ENCODE measurements around the gene PPP3CA.

The PPP3CA gene

DNA sequence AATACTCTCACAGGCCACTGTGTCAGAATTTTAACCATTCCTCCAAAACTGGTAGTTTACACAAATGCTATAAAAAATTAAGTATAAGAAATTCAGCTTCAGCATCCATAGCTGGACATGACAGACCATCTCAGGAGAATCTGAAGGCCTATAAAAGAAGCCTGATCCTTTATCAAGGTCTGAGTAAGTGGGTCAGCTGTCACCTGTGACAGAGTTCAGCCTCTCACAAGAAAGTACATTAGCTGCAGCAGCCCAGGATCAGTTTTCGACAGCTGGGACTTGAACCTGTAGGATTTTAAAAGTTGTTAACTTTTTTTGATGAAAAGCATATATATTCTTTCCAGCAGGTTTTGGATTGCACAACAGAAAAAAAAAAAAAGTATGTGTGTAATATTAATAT is 60.7 kb downstream of the PPP3CA start:
- DNase-seq: no peak

DNA sequence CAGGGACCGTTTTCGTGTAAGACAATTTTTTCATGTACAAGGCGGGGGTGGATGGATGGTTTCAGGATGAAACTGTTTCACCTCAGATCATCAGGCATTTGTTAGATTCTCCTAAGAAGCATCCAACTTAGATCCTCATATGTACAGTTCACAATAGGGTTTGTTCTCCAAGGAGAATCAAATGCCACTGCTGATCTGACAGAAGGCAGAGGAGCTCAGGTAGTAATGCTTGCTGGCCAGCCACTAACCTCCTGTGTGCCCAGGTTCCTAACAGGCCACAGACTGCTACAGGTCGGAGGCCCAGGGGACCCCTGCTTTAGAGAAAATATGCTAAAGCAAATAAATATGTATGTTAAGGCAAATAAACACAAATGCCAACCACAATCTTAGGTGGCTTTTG is 61.3 kb downstream of the PPP3CA start:
- DNase-seq: no peak

DNA sequence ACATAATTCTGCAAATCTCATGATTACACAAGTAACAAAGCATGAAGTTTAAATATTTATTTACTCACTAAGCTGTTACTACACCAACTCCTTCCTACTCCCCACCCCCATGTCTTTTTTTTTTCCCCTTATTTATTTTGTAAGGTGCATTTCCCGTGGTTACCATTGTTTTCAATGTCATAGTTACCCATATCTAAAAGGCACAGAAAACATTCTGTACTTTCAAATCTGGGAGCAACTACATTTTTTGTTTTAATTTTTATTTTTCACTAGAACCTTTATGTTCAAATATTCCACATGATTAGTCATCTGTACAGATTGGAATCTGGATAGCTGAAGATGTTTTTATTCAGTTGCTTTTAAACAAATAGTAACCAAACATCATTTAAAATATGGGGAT is 62.8 kb downstream of the PPP3CA start:
- DNase-seq: no peak

DNA sequence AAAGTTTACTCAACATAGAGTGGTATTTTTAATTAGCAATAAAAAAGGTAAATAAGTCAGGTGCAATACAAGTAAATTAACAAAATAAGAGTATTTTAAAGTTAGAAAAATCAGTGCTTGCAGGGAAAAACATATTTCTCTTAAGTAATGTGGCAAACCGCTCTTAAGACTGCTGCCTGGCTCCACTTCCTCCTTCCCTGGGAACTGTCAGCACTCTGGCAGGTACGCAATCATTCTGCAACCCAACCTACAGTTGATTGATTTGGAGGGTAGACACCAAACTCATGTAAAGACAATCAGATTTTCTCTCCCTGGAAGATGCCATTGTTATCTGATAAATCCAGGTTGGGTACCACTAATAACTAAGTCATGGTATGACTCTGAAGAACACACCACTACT is 63.9 kb downstream of the PPP3CA start:
- DNase-seq: no peak

DNA sequence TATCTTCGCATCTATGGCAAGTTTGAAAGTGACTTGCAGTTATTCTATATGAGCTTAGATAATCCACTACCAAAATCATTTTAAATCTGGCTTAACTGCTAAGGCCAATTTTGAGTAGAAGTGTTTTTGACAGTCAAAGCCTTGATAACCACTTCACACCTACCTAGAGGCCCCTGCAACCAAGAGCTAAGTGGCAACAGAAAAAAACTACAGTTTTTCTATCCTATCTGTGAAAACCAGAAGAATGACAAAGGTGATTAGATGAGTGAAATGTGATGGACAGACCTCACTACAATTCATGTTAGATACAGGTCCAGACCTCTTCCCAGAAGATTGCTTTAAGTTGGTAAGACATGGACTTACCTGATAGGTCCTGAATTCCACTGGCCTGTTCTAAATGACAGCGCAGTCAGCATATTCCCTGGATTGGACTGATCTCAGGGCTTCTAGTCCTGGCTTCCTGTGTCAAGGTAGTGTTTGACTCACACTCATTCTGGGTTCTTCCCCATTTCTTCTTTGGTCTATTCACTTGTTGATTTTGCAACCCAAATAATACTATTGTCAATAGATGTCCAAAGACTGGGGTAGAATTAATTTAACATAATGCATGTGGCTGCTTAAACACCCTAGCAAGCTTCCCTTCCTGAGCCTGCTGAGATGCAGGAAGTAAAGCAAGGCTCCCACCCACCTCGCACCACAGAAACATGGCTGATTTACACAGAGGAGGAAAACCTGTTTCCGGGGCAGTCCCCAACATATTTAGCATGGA is 65.1 kb downstream of the PPP3CA start:
- DNase-seq: no peak

DNA sequence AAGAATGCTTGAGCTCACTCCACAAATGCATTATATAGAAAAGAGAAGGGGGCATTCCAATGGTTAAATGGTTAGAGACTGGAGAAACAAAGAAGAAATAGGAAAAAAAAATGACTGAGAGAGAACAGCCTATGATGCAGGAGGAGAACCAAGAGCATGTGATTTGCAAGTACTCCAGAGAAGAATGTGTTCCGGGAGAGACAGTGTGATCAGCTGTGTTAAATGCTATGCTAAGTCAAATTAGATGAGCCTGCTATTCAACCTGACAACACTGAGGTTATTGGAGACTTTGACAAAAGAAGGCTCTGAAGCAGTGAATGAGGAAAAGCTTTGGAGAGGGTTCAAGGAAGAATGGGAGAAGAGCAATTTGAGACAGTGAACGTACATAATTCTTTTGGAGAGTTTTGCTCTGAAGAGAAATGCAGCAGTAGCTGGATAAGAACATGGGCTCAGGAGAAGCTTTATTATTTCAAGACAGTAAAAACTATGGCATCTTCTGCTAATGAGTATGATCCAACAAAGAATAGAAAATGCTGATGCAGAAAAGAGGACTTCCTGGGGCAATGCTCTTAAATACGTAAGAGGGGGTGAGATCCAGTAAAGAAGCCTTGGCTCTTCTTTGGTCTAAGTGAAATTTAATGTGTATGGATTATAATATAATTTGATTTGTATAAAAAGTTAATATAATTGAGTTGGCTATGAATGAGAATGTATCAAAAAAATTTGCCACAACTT is 66.3 kb downstream of the PPP3CA start:
- no peak for DNase-seq

DNA sequence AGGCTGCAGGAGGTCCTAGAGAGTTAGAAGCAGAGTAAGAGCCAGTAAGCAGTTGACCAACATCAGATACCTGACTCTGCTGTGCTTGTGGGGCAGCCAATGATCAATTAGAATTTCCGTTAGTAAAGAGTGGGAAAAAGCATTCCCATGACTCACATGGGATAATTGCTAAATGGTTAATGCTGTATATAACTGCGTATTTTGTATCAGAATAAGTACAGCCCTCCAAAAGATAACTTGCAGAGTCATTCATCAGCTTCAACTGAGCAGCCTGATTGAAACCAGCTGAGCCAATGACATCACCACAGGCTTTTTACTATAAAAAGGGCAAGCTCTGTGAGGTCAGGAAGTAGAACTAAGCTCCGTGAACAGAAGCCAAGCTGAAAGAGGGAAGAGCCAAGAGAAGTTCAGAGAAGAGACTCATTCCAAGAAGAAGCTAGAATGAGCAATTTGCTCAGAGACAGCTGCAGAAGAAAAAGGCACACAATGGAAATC is 67.9 kb downstream of the PPP3CA start:
- no peak for DNase-seq

DNA sequence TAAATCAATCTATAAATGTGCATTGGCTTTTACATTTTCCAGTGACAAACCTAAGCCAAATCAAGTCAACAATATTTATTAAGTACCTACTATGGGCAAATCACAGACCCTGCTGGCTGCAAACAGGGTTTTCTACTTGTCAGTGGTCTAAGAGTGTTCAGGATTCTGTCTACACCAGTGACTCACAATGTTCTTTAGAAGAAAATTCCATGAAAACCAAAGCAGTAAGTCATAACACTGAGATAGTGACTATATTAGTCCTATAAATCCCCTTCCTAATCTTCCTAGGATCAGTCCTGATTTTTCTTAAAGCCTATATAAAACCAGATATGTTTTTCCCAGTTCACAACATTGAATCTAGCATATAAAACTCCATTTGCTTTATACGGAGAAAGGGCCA is 69.7 kb downstream of the PPP3CA start:
- DNase-seq: no peak

DNA sequence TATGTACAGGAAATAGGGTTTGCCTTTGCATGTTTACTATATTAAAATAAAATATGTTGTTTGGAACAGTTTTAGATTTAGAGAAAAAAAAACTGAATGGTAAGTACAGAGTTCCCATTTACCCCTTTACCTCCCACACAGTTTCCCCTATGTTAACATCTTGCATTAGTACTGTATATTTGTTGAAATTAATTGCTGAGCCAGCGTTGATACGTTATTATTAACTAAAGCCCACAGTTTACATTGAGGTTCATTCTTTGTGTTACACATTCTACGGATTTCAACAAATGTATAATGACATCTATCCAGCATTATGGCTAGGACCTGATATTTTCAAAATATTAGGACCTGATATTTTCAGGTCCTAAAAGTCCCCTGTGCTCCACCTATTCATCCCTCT is 70.7 kb downstream of the PPP3CA start:
- DNase-seq: no peak

DNA sequence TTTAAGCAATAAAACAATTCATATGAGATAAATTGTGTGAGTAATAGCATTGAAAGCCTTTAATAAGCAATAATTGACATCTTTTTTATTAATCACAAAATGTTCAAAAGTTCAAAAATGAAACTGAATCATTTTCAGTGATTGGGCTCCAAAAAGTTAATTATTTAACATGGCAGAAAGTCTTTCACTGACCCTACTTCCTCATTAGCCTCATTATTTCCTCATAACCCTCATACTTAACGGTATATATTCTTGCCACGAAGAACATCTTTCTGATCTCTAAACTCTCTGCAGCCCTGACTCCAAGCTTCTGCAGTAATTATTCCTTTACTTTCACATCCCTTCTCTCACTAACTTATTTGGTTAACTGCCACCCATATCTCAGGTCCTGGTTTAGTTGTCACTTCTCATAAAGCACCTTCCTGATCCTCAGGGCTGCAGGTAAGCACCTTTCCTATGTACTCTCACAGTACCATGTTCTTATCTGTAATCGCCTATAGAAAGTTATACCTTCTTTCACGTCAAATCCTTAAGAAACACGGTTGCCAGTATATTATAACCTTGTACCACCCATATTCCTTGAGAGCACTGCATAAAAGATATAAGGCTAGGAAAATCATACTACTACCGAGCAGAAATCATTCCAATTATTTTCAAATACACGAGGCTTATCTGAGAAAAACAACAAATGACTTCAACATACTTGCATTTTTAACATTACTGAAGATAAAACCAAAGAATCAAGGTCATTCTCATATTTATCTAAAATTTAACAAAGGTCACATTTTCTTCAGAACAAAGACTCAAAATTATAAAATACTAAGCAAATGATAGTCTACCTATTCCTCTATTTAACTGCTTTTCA is 72.2 kb downstream of the PPP3CA start:
- DNase-seq: no peak

DNA sequence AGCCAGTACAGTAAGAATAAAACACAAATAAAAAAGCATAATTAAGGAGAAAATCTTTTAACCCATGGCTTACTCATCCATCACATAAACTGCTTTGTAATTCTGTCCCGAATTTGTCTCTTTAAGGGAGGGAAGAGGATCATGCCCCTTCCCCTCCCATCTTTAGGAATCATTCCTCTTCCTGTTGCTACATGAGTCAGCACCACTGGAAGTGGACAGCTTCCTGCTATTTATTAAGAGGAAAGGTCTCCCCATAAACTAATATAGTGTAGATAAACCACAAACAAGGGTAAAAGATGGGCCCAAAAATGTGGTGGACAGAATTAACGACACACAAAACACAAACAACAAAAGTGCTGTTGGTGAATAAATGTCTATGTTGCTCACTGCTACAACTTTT is 75.8 kb downstream of the PPP3CA start:
- DNase-seq: no peak

DNA sequence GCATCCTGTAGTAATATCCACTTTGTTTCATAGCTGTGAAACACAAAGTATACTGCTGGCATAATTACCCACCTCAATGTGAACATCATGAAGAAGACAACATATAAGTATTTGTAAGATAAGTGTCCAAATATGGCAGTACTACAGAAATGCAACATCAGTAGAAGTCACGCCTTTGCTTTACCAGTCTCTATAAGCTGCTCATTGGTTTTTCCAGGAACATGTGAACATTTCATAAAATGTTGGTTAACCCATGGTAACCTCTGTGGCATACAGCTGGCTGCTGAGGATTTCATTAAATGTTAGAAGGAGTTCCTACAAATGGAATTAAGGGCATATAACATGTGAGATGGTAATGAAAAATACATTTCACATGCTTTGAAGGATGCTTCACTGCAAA is 77.6 kb downstream of the PPP3CA start:
- DNase-seq: no peak

DNA sequence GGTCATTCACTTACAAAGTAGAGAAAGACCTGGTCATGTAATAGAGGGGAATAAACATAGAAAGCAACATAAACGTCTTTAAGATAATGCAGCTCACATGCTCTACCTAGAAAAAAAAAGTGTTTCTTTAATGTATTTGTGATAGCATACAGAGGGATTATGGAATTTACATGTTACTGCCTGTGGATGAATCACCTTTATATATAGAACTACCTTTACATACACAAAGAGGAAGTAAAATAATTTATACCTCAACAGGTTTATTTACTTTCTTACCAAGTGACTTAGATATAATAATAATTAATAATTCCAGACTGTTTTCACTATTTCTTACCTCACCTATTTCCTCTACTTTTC is 81.5 kb downstream of the PPP3CA start:
- no peak for DNase-seq

DNA sequence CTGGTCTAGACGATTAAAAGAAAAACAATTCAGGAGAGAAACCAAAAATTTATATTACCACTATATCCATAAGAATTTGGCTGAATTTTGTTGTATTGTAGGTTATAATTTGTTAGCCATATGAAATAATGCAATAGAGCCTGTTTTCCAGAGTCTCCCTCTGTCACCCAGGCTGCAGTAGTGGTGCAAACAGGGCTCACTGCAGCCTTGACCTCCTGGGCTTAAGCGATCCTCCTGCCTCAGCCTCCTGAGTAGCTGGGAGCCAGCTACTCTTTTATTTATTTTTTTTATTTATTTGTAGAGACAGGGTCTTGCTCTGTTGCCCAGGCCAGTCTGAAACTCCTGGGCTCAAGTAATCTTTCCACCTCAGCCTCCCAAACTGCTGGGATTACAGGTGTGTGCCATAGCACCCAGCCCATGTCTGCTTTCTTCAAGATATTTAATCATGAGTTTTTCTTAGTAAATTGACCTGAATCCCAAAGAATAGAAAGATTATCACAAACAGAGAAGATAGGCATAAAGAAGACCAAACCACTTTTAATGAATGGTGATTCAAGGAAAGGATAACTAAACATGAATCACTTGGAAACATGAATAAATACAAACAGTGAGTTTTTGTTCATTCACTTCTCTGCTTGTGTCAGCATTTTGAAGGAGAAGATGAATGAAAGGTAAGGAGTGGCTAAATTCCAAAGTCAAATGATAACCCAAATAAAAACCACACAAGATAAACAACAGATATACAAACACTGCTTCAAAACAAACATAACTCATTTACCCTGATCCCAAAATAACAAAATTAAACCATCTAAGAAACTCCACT is 82.1 kb downstream of the PPP3CA start:
- DNase-seq: no peak

DNA sequence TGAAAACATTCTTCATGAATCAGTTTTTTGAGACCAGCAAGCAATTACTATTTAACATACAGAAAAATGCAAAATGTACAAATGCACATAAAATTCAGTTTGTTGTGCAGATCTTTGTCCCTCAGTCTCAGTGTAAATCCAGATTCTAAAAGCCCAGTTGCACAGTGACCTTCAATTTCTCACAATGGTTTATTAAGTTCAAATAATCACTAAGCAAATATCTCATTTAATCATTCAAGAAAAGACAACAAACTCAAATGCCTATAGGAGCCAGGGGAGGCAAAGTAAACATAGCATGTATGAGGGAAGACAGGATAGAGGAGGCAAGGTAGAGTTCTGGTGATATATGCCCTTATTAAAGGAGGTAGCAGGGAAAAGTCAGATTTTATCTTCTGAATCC is 82.8 kb downstream of the PPP3CA start:
- DNase-seq: no peak

DNA sequence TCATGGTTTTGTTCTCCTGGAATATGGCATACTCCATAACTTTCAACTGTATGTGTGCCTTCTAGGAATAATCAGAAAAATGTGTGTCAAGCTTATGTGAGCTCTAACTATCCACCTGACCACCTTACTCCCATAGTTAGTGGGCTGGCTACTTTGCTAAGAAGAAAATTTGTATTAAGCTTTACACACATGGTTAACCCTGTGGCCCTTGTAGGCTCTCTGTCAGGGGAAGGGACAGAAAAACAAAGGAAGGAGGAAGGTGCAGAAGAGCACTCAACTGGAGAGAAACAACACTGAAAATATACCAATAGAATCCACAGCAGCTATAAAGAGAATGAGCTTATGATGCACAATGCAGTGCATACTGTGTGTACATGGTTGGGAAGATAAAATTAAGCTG is 84.6 kb downstream of the PPP3CA start:
- no peak for DNase-seq

DNA sequence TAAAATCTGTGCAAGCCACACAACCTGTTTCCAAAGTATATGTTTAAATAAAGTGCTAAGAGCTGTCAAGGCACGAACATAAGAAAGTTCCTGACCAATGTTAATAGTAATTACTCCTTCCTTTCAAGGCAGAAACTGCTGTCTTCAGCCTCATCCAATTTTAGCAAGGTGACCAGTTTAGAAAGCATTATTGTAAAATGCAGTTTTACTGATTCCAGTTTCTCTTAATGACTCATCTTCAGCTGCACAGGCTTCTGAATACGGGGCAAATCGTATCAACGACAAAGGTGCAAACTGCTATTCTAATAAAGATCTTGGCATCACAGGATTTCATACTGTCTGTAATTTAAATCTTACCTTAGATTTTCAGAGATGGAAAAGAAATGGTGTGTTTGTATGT is 87.5 kb downstream of the PPP3CA start:
- DNase-seq: no peak

DNA sequence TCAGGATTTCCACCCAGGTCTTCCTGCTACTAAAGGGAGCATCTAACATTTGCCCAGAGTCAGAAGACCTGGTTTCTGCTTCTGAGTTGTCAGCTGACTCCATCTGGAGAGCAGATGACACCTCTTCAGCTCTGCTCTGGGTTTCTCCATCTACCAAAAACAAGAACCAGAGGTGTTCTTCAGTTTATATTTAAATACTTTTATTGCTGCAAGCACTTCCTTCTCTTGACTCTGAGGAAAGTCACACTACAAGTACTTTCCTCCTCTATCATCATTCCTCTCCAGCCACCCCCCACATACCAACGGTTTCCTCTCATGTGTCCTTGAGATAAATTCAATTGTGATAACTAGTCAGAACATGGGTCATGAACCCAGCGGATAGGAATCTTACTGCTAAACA is 88.4 kb downstream of the PPP3CA start:
- peak; percentile 75 for DNase-seq

DNA sequence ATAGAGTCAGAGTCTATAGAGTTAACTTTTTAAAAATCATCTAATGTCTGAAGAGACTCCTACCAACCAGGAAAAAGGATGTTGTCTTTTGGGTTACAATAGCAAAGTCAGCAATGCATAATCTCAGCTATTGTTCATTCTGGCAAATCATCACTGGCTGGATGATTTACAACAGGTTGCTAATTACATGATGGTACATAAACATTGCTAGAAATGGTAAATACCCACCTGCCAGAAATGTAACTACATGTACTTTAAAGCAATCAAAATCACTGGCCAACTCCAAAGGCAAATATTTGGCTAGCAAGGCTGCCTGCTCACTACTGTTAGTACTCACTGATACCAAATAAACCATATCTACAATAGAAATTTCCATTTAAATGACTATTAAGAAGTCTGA is 91.1 kb downstream of the PPP3CA start:
- no peak for DNase-seq

DNA sequence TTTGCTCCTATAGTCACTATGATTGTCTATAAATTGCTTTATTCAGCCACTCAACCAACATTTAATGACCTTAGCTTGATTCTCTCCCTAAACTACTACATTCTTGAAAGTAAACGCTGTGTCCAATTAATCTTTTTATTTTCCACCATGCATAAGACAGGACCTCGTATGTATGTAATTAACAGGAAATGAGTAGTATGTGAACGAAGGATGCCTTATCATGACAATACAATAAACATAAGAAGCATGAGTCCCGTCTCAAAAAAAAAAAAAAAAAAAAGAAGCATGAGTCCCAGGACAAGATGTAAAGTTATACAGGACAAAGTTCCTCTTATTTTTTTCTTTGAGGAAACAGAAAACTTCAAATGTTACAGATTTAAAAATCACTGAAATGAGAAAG is 92.5 kb downstream of the PPP3CA start:
- DNase-seq: no peak

DNA sequence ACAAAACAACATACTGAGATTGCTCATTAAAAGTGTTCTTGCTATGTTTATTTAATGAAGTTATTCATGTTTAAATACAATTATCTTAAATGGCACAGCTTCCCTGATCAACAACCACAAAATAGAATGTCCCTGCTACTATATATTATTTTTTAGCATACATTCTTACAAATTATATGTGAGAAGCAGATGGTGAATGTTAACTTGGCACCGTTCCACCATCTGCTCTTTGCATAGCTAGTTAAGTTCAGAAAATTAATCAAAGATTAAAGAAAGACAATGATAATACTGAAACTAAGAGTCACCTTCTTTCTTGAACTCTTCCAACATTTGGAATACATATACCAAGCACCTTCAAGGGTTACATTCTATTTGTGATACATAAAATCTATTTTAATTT is 94.2 kb downstream of the PPP3CA start:
- DNase-seq: peak; percentile 42

DNA sequence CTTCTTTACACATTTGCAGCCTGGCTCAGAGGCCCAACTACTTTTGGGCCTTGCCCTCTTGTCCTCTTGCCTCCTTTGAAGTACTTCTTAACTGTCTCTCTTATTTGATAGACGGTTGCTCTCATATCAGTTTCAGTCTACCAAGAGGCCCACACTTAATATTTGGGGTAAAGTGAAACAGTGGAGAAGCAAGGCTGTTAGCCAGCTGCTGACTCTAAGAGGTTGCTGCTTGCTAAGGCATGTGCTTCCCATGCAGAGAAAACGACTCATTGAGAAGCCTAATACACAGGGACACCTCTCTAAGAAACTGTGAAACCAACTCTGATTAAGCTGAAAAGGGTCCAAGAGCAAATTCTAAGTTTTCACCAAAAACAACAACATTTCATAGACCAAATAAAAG is 94.6 kb downstream of the PPP3CA start:
- DNase-seq: peak; percentile 20

DNA sequence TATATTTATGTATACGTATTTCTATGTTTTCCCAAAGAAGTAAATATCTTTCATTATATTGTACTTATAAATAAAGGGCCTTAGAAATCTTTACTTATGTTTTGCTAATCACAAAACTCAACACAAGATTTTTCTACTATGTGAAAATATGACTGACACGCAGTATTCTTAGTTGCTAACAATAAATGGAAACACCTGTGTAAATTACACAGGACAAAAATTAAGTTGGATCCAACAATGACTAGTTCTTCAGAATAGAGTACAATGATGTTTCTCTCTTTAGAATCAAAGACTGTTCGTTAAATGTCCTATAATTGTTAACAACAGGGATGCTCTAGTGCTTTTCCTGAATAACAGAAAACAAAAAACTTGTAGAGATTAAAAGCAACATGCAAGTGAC is 96.1 kb downstream of the PPP3CA start:
- no peak for DNase-seq
